HCT116 (cell line): ENCODE results near the gene TM6SF1. TPM values are rescaled to one million over a fixed set of nuclear protein-coding genes. Genes with fewer than 3 reads are reported as not detected.

Experiments used
- ATAC-seq: fragments of 200-7000 bp; cut with Tn5 transposase; 2 replicates; pipeline ENCODE4 v1.9.1; 2020; ENCODE audit warnings: mild to moderate bottlenecking, moderate library complexity
- BruUV-seq: library from RNA; stranded (reverse); fragments of 400-500 nt; replicated peaks from 2 replicates; lab custom pipeline; 2021; lab: Mats Ljungman, UMichigan
- CTCF ChIA-PET: fragments of 300-600 bp; sonication (Branson Sonifier 250); formaldehyde crosslinking; loops from one replicate; lab custom pipeline; 2021; ENCODE audit warnings: antibody characterized with exemption; lab: Charles Lee
- POLR2A ChIA-PET: fragments of 300-600, 350-600 bp; sonication (Branson Sonifier 250); formaldehyde crosslinking; loops from one replicate; lab custom pipeline; 2021; ENCODE audit warnings: antibody characterized with exemption; lab: Charles Lee
- RAD21 ChIA-PET, 2 experiments: fragments of 300-600 bp; sonication (Branson Sonifier 250); formaldehyde crosslinking; loops; one replicate each; lab custom pipeline; 2023; ENCODE audit warnings: low total read pairs in 2 of 2; ENCODE audit not compliant: uncharacterized antibody in 2 of 2, unreplicated experiment in 2 of 2, low non-redundant PET in 1 of 2; lab: Charles Lee
- DNase-seq: peaks from one replicate; pipeline ENCODE4 v3.0.0-alpha.2; 2010; ENCODE audit warnings: low read depth, low spot score
- H2AFZ ChIP-seq: fragments of 200-600 bp; shearing (Covaris generic), sonication (generic); 2 replicates; pipeline ENCODE4 v1.6.1; 2017; ENCODE audit warnings: low read depth, mixed run types, mixed read lengths, antibody characterized with exemption, low read length; ENCODE audit not compliant: poor library complexity, severe bottlenecking
- H3K27ac ChIP-seq: 2 replicates; pipeline ENCODE4 v1.5.1; 2012; ENCODE audit warnings: low read depth, low read length
- H3K27me3 ChIP-seq: fragments of 200-600 bp; sonication (generic); 2 replicates; pipeline ENCODE4 v1.6.1; 2016; ENCODE audit warnings: mixed run types, low read length, mixed read lengths; ENCODE audit not compliant: insufficient read depth
- H3K36me3 ChIP-seq, 2 experiments: fragments of 200-500 bp in 1 of 2; fragments of 200-600 bp in 1 of 2; sonication (Bioruptor generic) in 1 of 2; sonication (generic) in 1 of 2; 2 replicates each; pipeline versions ENCODE4 v1.5.1 to v1.6.1; 2014 to 2016; ENCODE audit warnings: low read length in 2 of 2, inconsistent platforms in 1 of 2, mixed read lengths in 1 of 2, mixed run types in 1 of 2; ENCODE audit not compliant: insufficient read depth in 2 of 2, control insufficient read depth in 1 of 2
- H3K4me1 ChIP-seq, 2 experiments: fragments of 200-600 bp in 1 of 2; sonication (generic) in 1 of 2; 2 replicates each; pipeline versions ENCODE4 v1.5.1 to v1.6.1; 2012 to 2017; ENCODE audit warnings: low read length in 2 of 2, inconsistent platforms in 1 of 2, mild to moderate bottlenecking in 1 of 2, mixed read lengths in 1 of 2, mixed run types in 1 of 2, moderate library complexity in 1 of 2; ENCODE audit not compliant: insufficient read depth in 2 of 2, control insufficient read depth in 1 of 2
- H3K4me2 ChIP-seq: fragments of 200-600 bp; sonication (generic); 2 replicates; pipeline ENCODE4 v1.6.1; 2017; ENCODE audit warnings: mixed run types, low read length, mixed read lengths
- H3K4me3 ChIP-seq, 2 experiments: fragments of 200-600 bp in 1 of 2; sonication (generic) in 1 of 2; replicated peaks in 1 of 2; 2 replicates each; pipeline ENCODE4 v1.5.1; 2011 to 2016; ENCODE audit warnings: low read length in 2 of 2, control low read depth in 1 of 2, low read depth in 1 of 2, mild to moderate bottlenecking in 1 of 2, mixed read lengths in 1 of 2, mixed run types in 1 of 2
- H3K79me2 ChIP-seq: fragments of 200-600 bp; sonication (generic); 2 replicates; pipeline ENCODE4 v1.6.1; 2017; ENCODE audit warnings: mild to moderate bottlenecking, mixed run types, low read length, moderate library complexity, mixed read lengths; ENCODE audit not compliant: insufficient read depth
- H3K9ac ChIP-seq: fragments of 200-600 bp; sonication (generic); 2 replicates; pipeline ENCODE4 v1.6.1; 2016; ENCODE audit warnings: low read length, mixed read lengths
- H3K9me2 ChIP-seq: fragments of 200-600 bp; sonication (generic), shearing (Covaris generic); 2 replicates; pipeline ENCODE4 v1.6.1; 2017; ENCODE audit warnings: mixed run types, mild to moderate bottlenecking, moderate library complexity; ENCODE audit not compliant: insufficient read depth
- H3K9me3 ChIP-seq, 2 experiments: fragments of 200-500 bp in 1 of 2; fragments of 200-600 bp in 1 of 2; sonication (Bioruptor generic) in 1 of 2; sonication (generic) in 1 of 2; 2 replicates each; pipeline ENCODE4 v1.6.1; 2014 to 2017; ENCODE audit warnings: low read length in 2 of 2, mixed read lengths in 2 of 2, inconsistent platforms in 1 of 2, low read depth in 1 of 2, mild to moderate bottlenecking in 1 of 2, mixed run types in 1 of 2, moderate library complexity in 1 of 2; ENCODE audit not compliant: control insufficient read depth in 1 of 2, insufficient read depth in 1 of 2
- H4K20me1 ChIP-seq: fragments of 200-600 bp; sonication (generic), shearing (Covaris generic); 2 replicates; pipeline ENCODE4 v1.6.1; 2017; ENCODE audit warnings: mixed run types, mild to moderate bottlenecking, moderate library complexity; ENCODE audit not compliant: insufficient read depth
- ATF3 ChIP-seq: IDR thresholded peaks from 2 replicates; pipeline ENCODE4 v1.6.1; 2012
- CEBPB ChIP-seq: IDR thresholded peaks from 2 replicates; pipeline ENCODE4 v1.6.1; 2012; ENCODE audit warnings: low read depth
- EGR1 ChIP-seq: IDR thresholded peaks from 2 replicates; pipeline ENCODE4 v1.6.1; 2012; ENCODE audit warnings: low read depth
- EZH2 ChIP-seq: fragments of 200-600 bp; sonication (generic); IDR thresholded peaks from 2 replicates; pipeline ENCODE4 v1.6.1; 2017; ENCODE audit warnings: antibody characterized with exemption, mixed run types
- FOSL1 ChIP-seq: IDR thresholded peaks from 2 replicates; pipeline ENCODE4 v1.6.1; 2012; ENCODE audit warnings: low read depth
- JUND ChIP-seq: IDR thresholded peaks from 2 replicates; pipeline ENCODE4 v1.6.1; 2012
- MAX ChIP-seq: IDR thresholded peaks from 2 replicates; pipeline ENCODE4 v1.6.1; 2012
- POLR2A ChIP-seq: IDR thresholded peaks from 2 replicates; pipeline ENCODE4 v1.7.0; 2011; ENCODE audit warnings: borderline replicate concordance; ENCODE audit not compliant: insufficient read depth, insufficient read length; ENCODE audit errors: extremely low read depth
- RAD21 ChIP-seq: IDR thresholded peaks from 2 replicates; pipeline ENCODE4 v1.6.1; 2012; ENCODE audit warnings: low read depth, mild to moderate bottlenecking
- YY1 ChIP-seq: IDR thresholded peaks from 2 replicates; pipeline ENCODE4 v1.6.1; 2011; ENCODE audit warnings: low read length, low read depth, moderate library complexity, mild to moderate bottlenecking; ENCODE audit not compliant: insufficient replicate concordance; ENCODE audit errors: extremely low read depth
- ZFX ChIP-seq: fragments of 450-650 bp; IDR thresholded peaks from 2 replicates; pipeline ENCODE4 v1.6.1; 2017
- intact Hi-C: fragments of 100-400 bp; cut with micrococcal nuclease; formaldehyde crosslinking; loops from 2 replicates; pipeline ENCODE4 v1.10.0; 2022
- total RNA-seq: library from RNA; stranded (reverse); gene quantifications from one replicate; pipeline ENCODE4 v1.2.1, GENCODE V29; 2021; ENCODE audit not compliant: unreplicated experiment
- TF ChIP-seq, protein P1 (sequence below): IDR thresholded peaks from 2 replicates; pipeline ENCODE4 v1.6.1; 2011; ENCODE audit warnings: mild to moderate bottlenecking, low read length, moderate library complexity; ENCODE audit not compliant: insufficient replicate concordance; ENCODE audit errors: extremely low read depth

TM6SF1 gene
- total RNA-seq, 1 experiment from 2014 or later = not detected

DNA sequence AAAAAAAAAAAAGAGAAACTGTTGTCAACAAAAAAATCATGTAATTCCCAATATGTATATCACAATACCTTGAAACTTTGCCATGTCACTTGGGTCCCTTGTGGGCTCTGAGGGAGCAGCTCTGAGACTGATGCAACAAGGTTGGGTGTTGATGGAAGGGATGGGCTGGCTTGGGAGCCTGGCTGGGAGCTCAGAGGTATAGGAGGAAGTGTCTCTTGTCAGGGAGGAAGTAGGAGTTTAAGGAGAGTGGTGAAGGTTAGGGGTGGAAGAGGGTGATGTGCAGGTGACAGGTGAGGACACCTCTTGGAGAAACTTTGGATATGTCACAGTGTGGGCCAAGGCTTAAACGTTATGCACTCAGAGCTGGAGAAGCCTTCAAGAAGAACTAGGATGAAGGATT, 2.0 kb upstream of the TM6SF1 start:
- H3K79me2 ChIP-seq = no peaks in the 10 kb centered on the region
- no peak overlapping the region for H3K4me3 ChIP-seq
- no peak overlapping the region for H3K4me2 ChIP-seq
- no peaks in the 10 kb centered on the region for H3K4me1 ChIP-seq
- ATAC-seq (no peak), DNase-seq (no peak)
- no peaks in the 10 kb centered on the region for H3K9me3 ChIP-seq
- no peak overlapping the region for H3K27ac ChIP-seq
- H3K27me3 ChIP-seq = no peaks in the 10 kb centered on the region; the same call in 1 of the 2 replicates
- ChIA-PET POLR2A (interaction anchor here (0.7 kb wide), 1 partner anchor 355 kb away, joined by 3 read pairs; no protein-coding TSS in a partner anchor), CTCF (no interaction called here), RAD21 (no interaction called here)
- no peak overlapping the region for H2AFZ ChIP-seq
- no peak for TF ChIP-seq YY1
- TF ChIP-seq ZFX = no peak
- TF ChIP-seq EZH2 = no peak
- no peak for TF ChIP-seq POLR2A
- no peak for TF ChIP-seq MAX
- TF ChIP-seq RAD21 = no peak
- no peak for TF ChIP-seq ATF3
- TF ChIP-seq CEBPB = no peak
- TF ChIP-seq FOSL1 = no peak
- TF ChIP-seq JUND = no peak
- TF ChIP-seq, protein P1, sequence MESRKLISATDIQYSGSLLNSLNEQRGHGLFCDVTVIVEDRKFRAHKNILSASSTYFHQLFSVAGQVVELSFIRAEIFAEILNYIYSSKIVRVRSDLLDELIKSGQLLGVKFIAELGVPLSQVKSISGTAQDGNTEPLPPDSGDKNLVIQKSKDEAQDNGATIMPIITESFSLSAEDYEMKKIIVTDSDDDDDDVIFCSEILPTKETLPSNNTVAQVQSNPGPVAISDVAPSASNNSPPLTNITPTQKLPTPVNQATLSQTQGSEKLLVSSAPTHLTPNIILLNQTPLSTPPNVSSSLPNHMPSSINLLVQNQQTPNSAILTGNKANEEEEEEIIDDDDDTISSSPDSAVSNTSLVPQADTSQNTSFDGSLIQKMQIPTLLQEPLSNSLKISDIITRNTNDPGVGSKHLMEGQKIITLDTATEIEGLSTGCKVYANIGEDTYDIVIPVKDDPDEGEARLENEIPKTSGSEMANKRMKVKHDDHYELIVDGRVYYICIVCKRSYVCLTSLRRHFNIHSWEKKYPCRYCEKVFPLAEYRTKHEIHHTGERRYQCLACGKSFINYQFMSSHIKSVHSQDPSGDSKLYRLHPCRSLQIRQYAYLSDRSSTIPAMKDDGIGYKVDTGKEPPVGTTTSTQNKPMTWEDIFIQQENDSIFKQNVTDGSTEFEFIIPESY = no peak
- TF ChIP-seq EGR1 = no peak
- H3K9me2 ChIP-seq = no peaks in the 10 kb centered on the region
- no peak overlapping the region for H3K9ac ChIP-seq
- no TSS peak for BruUV-seq
- H3K36me3 ChIP-seq = no peaks in the 10 kb centered on the region
- H4K20me1 ChIP-seq = no peaks in the 10 kb centered on the region
- intact Hi-C loops = no loop called here
